HTR-8/SVneo (cell line): ENCODE measurements around the gene NOP9.

Experiments used
- DNase-seq: peaks from one replicate; pipeline ENCODE4 v3.0.0; 2011; ENCODE audit warnings: low spot score, mixed read lengths; ENCODE audit not compliant: insufficient read length
- FAIRE-seq: peaks from 2 replicates; lab custom pipeline; 2011; peaks lifted over from hg19 to GRCh38; lab: Jason Lieb, UNC

The NOP9 gene

DNA sequence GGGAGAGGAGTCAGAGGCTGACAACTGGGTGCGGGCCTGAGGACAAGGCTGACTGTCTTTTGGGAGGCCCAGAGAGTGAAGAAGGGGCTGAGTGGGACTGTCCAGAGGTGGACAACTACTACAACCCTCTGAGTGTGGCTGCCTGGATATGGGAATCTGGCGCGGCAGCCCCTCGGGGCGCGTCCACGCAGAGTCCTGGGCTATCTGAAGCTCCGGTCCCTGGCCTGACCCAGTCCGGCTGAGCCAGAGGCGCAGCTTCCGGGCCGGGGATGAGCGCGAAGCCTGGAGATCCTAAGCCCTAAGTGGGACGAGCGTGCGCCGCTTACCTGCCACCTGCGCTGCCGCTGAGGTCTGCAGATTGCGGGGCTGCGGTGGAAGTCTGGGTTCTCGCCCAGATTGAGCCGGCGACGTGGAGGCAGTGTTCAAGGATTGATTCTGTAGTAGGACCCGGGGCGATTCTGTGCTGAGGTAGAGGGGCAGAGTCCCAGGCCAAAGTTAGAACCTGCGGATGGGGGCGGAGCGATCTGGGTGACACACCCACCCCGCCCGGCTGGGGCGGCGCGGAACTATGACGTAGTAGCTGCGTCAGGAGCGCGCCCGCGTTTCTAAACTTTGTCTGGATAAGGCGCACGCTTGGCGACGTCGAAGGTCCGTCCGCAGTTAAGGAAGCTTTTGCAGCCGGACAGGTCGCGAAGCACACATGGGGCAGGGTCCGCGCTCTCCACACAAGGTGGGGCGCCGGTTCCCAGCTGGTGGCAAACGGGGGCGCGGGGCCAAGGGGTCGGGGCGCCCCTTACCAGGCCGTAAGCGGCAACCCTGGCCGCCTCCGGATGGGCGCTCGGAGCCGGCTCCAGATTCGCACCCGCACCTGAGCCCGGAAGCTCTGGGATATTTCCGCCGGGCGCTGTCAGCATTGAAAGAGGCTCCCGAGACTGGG is at the start of gene NOP9, which contains the start of gene DHRS1:
NOP9 (plus strand) TSS at position 596 of the 937 bp plus-strand sequence; CDS start at position 701, 105 bp downstream.
DHRS1 (minus strand) TSS at position 526 of the 937 bp plus-strand sequence. CDS start 674 bp downstream, outside the sequence.
- DNase-seq (peak; percentile 81), FAIRE-seq (no peak)

- DNase-seq (no peak), FAIRE-seq (no peak)
Observed at GRCh38 chr14:24250354-24250753, 49.3 kb upstream of the NOP9 start.

GRCh38 chr14:24251880-24252288 is 47.8 kb upstream of the NOP9 start:
- FAIRE-seq (no peak), DNase-seq (no peak)

DNA sequence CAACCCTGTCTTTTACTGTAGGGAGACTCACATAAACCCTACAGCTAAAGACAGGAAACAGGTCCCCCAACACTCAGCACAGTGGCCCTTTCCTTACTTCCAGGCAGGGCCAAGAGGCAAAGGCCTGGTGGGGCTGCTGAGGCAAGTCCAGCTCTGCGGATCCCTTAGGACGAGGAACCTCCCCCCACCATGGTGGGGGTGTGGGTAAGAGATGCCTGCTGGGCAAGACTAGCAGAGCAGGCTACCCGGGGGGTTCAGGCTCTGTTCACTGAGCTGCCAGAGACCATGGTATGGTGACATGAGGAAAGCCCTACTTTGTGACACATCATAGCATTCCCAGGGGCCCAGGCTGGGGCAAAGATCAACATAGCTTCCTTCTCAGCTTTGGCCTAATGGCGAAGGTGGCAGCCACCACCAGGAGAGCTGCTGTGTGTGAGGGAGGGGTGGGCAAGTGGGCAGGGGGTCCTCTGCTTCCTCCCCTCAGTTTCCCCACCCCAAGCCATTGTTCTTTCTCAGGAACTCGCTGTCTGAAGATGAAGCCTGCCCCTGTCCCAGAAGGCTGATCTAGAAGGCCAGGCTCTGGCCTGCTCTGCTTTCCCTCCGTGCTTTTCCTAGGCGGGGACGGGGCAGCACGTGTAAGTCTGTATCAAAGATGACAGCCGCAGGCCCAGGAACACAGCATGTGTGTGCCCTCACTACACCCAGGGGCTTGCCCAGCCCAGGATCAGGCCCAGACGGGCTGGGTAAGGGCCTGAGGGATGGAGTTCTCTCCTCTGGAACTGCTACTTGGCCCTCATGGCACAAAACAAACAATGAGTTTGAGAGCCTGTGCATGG is 47.1 kb upstream of the NOP9 start:
- no peak for FAIRE-seq
- no peak for DNase-seq

DNA sequence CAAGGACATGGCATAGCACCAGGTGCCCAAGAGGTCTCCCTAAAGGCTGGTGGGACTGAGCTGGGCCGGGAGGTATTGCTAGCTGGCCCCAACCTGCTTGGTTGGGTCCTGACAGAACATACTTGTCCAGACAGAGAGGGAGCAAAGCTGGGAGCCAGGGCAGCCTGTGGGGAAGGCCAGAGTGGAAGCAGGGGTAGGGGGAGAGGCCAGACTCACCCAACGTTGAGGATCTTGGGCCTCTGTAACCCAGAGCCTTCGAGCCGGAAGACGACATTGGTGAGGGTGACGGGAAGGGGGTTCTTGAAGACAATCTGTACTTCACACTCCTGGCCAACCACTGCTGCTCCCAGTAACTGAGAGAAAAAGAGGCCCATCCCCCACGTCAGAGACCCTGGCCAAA is 45.7 kb upstream of the NOP9 start:
- no peak for DNase-seq
- FAIRE-seq = no peak

DNA sequence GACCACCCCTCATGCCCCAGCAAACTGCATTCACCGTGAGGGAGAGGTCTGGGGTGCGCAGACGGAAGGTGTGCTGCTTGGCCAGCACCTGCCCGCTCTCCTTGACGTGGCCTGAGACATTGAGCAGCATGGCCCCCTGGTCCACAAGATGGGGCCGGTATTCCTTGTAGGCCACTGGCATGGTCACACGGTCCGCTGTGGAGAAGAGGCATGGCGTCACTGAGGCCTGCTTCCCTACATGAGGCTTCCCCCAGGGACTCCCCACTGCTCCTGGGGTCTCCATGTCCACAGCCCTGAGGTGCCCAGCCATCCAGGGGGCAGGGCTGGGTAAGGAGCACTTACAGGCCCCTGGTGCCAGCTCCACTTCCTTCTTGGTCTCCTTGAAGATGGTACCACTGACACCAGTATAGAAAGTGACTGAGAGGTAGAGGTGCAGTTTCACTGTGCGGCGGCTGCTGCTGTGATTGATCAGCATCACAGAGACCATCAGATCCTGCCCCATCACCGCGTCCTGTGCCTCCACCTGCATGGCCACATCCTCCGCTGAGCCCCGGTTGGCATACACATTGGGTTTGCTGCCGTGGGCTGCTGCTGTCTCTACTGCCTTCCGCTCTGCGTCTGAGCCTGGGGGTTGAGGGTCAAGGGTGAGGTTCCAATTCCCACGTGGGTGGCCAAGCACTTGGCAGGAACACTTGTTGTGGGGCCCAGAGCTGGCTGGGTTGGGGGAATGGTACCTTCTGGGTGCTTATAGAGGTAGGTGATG is 44.8 kb upstream of the NOP9 start:
- FAIRE-seq (no peak), DNase-seq (no peak)

GRCh38 chr14:24255438-24255837 is 44.2 kb upstream of the NOP9 start:
- FAIRE-seq (no peak), DNase-seq (no peak)

DNA sequence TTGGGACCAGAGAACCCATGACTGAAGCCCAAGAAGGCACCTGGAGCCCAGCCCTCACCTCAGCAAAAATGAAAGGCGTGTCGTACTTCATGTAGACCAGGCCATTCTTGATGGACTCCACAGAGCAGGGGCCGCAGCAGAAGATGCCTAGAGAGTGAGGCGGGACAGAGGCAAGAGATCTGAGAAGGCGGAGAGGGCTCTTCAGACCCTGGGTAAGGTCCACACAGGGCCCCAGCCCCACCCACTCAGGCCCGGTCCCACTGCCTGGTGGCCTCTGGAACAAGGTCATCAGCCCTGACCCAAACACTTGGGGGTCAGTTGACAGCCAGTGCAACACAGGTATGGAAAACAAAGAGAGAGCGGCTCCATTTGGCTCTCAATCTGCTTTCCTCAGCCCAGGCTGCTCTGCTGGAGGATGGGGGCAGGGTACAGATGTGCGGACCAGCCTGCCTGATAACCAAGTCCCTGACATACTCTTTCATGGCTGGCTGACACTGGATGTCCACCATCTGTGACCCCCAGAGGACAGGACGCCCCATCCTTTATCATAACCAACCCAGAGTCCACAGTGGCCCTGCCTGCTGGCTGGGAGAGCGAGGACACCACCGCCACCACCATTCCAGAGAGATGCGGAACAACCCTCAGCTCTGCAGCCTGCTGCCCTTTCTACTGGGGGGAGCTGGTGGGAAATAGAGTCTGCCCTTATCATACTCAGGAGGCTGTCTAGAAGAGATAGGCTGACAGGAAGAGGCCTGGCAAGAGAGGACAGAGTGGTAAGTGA is 43.5 kb upstream of the NOP9 start:
- FAIRE-seq = no peak
- DNase-seq = no peak

DNA sequence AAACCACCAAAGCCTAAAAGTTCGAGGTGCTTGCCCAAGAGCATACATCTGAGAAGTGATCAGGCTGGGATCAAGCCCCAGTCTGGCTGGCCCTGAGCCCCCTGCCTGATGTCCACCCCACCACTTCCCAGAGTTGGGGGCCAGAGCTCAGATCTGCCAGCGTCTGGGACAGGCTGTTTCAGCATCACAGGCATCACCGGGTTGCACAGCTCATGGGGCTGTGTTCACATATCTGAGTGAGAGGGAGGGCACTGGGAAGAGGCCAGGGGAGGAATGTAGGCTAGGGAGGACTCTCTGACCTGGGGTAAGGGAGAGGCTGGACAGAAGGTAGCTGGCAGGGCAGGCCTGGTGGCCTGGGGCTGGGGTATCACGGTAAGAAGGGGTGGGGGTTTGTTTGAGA is 42.7 kb upstream of the NOP9 start:
- DNase-seq (no peak), FAIRE-seq (no peak)

GRCh38 chr14:24258119-24258518 is 41.5 kb upstream of the NOP9 start:
- no peak for DNase-seq
- FAIRE-seq = no peak

GRCh38 chr14:24258548-24259265 is 40.9 kb upstream of the NOP9 start:
- no peak for DNase-seq
- FAIRE-seq = no peak

DNA sequence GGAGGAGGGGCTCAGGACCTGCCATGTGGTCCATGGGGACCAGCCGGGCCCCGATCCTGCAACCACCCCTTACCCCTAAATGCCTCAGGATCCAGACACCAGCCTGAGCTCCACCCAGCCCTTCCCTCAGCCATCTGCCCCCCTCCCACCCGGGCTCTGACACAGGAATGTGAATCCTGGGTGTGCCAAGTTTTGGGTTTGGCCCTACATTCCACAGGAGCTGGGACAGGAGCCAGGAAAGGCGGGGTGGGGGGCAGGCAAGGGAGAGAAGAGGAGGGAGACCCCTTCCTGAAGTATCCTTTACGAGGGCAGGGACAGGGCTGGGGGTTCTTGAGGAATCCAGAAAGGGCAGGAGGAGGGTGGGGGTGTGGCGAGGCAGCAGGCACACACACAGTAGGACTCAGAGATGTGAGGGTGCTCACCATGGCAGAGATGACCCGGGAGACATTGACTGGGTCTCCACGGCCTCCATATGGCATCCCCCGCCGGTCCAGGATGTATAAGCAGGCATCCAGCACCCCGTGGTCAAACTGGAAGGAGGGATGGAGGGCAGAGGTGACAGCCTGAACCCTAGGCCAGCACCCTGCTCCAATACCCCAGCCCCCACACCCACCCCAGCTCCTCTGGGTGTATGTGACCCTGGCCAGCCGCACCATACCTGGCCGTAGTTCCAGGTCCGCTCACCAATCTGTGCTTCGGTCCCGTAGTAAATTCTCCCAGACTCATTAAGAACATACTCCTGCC is 40.2 kb upstream of the NOP9 start:
- FAIRE-seq (no peak), DNase-seq (peak; percentile 19)

DNA sequence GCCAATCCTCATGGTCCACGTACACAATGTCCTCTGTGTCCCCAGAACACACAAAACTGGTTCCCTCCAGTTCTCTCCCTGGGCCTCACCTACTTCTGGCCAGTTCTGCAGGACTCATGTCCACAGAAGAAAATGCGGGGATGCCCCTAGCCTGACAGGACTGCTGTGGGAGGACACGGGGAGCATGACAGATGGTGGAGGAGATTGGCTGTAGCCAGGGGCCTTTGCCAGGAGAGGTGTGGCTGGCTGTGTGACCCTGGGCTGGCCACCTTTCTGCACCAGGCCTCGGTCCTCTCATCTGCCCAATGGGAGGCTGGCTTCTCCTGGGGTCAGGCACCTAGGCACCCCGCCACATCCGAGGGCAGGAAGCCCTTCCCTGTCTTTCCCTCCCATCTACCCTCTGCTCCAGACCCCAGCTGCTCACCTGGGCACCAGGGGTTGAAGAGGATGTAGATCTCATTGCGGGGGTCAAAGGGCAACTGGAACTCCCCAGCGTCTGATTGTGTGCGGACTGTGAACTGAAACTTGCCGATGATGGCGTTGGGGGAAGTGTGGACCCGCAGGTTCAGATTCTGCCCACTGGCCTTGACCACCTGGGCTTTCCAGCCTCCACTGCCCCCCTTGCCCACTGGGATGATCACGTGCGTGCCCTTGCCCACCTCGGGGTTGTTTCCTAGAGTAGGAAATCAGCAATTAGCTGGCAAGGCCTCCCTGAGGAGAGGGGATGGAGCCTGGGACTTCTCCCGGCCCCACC is 39.4 kb upstream of the NOP9 start:
- DNase-seq (no peak), FAIRE-seq (no peak)

GRCh38 chr14:24260780-24261157 is 38.9 kb upstream of the NOP9 start:
- FAIRE-seq = no peak

GRCh38 chr14:24261256-24261968 is 38.2 kb upstream of the NOP9 start:
- no peak for DNase-seq
- no peak for FAIRE-seq

More at GRCh38 chr14:24260780-24261157, 38.9 kb upstream of the NOP9 start:
- DNase-seq = no peak

DNA sequence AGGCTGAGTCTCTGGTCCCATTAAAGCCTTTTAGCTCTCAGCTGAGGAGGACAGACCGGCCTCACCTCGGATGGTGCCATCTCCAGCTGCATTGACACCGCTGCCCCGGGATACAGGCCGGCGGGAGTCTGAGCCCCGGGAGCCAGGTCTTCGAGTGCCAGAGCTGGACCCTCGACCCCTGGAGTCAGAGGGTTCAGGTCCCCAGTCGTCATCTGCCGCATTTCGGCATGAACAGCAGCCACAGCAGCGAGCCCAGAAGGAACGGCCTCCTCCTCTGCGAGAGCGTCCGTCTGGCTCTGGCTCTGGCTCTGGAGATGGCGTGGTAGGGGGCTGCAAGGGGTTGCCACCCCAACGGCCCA is 37.7 kb upstream of the NOP9 start:
- FAIRE-seq (no peak), DNase-seq (no peak)
